ENCODE measurements around the gene FMO2. TPM values are rescaled to one million over a fixed set of nuclear protein-coding genes. Genes with fewer than 3 reads are reported as not detected.

FMO2 gene
- total RNA-seq (1.7 TPM), polyA plus RNA-seq (3.2 TPM)

- Histone ChIP-seq H3K4me1 (ENCODE audit: insufficient read depth) (no peaks in the 10 kb centered on the region), H3K27ac (ENCODE audit: low read depth) (no peak within 1 kb of the TSS), H3K4me3 (ENCODE audit: low read depth, low read length) (peak within 1 kb of the TSS; percentile 13), H3K36me3 (ENCODE audit: insufficient read depth) (no peaks in the 10 kb centered on the region)
- 49% methylated on average over 6 of the region's 6 CpGs for WGBS
- DNase-seq (ENCODE audit: extremely low spot score) = no peak
These were observed at the start of gene FMO2 for GRCh38 chr1:171185091-171185490. Gene FMO2, plus strand, starts transcription at chr1:171185300. Its CDS starts 414 bp downstream, at chr1:171185714.

- H3K4me3 ChIP-seq (ENCODE audit: low read depth, low read length) = no peak overlapping the region
- WGBS = 75% methylated on average over 2 of the region's 2 CpGs
- H3K36me3 ChIP-seq (ENCODE audit: insufficient read depth) = no peaks in the 10 kb centered on the region
- no peak overlapping the region for H3K27ac ChIP-seq (ENCODE audit: low read depth)
- no peaks in the 10 kb centered on the region for H3K4me1 ChIP-seq (ENCODE audit: insufficient read depth)
- no peak for DNase-seq (ENCODE audit: extremely low spot score)
These were observed 47.5 kb upstream of the FMO2 start for GRCh38 chr1:171137580-171137979.

GRCh38 chr1:171138980-171139379 lies 46.1 kb upstream of the FMO2 start:
- Histone ChIP-seq H3K4me1 (ENCODE audit: insufficient read depth) (no peaks in the 10 kb centered on the region), H3K27ac (ENCODE audit: low read depth) (no peak overlapping the region), H3K4me3 (ENCODE audit: low read depth, low read length) (no peak overlapping the region), H3K36me3 (ENCODE audit: insufficient read depth) (no peaks in the 10 kb centered on the region)
- no peak for DNase-seq (ENCODE audit: extremely low spot score)
- 70% methylated on average over 2 of the region's 2 CpGs for WGBS

- 84% methylated on average over 4 of the region's 4 CpGs for WGBS
- H3K36me3 ChIP-seq (ENCODE audit: insufficient read depth) = no peaks in the 10 kb centered on the region
- no peak for DNase-seq (ENCODE audit: extremely low spot score)
- no peak overlapping the region for H3K4me3 ChIP-seq (ENCODE audit: low read depth, low read length)
- H3K4me1 ChIP-seq (ENCODE audit: insufficient read depth) = no peaks in the 10 kb centered on the region
- H3K27ac ChIP-seq (ENCODE audit: low read depth) = no peak overlapping the region
These were observed 45.2 kb upstream of the FMO2 start for GRCh38 chr1:171139890-171140289.

GRCh38 chr1:171140401-171140800 lies 44.7 kb upstream of the FMO2 start:
- 66% methylated on average over 5 of the region's 5 CpGs for WGBS
- Histone ChIP-seq H3K27ac (ENCODE audit: low read depth) (no peak overlapping the region), H3K36me3 (ENCODE audit: insufficient read depth) (no peaks in the 10 kb centered on the region), H3K4me3 (ENCODE audit: low read depth, low read length) (no peak overlapping the region), H3K4me1 (ENCODE audit: insufficient read depth) (no peaks in the 10 kb centered on the region)
- DNase-seq (ENCODE audit: extremely low spot score) = no peak

- H3K36me3 ChIP-seq (ENCODE audit: insufficient read depth) = no peaks in the 10 kb centered on the region
- H3K27ac ChIP-seq (ENCODE audit: low read depth) = no peak overlapping the region
- no peak overlapping the region for H3K4me3 ChIP-seq (ENCODE audit: low read depth, low read length)
- DNase-seq (ENCODE audit: extremely low spot score) = no peak
- no peaks in the 10 kb centered on the region for H3K4me1 ChIP-seq (ENCODE audit: insufficient read depth)
- 31% methylated on average over 4 of the region's 4 CpGs for WGBS
These were observed 44.0 kb upstream of the FMO2 start for GRCh38 chr1:171140956-171141687.

- peak; percentile 82 for DNase-seq (ENCODE audit: extremely low spot score)
- no peaks in the 10 kb centered on the region for H3K4me1 ChIP-seq (ENCODE audit: insufficient read depth)
- no peak overlapping the region for H3K27ac ChIP-seq (ENCODE audit: low read depth)
- H3K4me3 ChIP-seq (ENCODE audit: low read depth, low read length) = no peak overlapping the region
- H3K36me3 ChIP-seq (ENCODE audit: insufficient read depth) = no peaks in the 10 kb centered on the region
- 22% methylated on average over 6 of the region's 6 CpGs for WGBS
These were observed 43.2 kb upstream of the FMO2 start for GRCh38 chr1:171141688-171142415.

GRCh38 chr1:171142416-171143385 lies 42.4 kb upstream of the FMO2 start:
- peak overlapping the region; percentile 67 for H3K27ac ChIP-seq (ENCODE audit: low read depth)
- 38% methylated on average over 8 of the region's 8 CpGs for WGBS
- peak; percentile 18 for DNase-seq (ENCODE audit: extremely low spot score)
- H3K4me3 ChIP-seq (ENCODE audit: low read depth, low read length) = no peak overlapping the region
- no peaks in the 10 kb centered on the region for H3K4me1 ChIP-seq (ENCODE audit: insufficient read depth)
- no peaks in the 10 kb centered on the region for H3K36me3 ChIP-seq (ENCODE audit: insufficient read depth)

- 59% methylated on average over 1 of the region's 1 CpG for WGBS
- H3K4me3 ChIP-seq (ENCODE audit: low read depth, low read length) = no peak overlapping the region
These were observed 34.9 kb upstream of the FMO2 start for GRCh38 chr1:171150156-171150555.

GRCh38 chr1:171152549-171152948 lies 32.6 kb upstream of the FMO2 start:
- H3K36me3 ChIP-seq (ENCODE audit: insufficient read depth) = no peaks in the 10 kb centered on the region
- H3K4me3 ChIP-seq (ENCODE audit: low read depth, low read length) = no peak overlapping the region
- H3K27ac ChIP-seq (ENCODE audit: low read depth) = no peak overlapping the region
- WGBS = 48% methylated on average over 2 of the region's 2 CpGs
- no peaks in the 10 kb centered on the region for H3K4me1 ChIP-seq (ENCODE audit: insufficient read depth)
- no peak for DNase-seq (ENCODE audit: extremely low spot score)

More at GRCh38 chr1:171150156-171150555, 34.9 kb upstream of the FMO2 start:
- Histone ChIP-seq H3K27ac (ENCODE audit: low read depth) (no peak overlapping the region), H3K36me3 (ENCODE audit: insufficient read depth) (no peaks in the 10 kb centered on the region), H3K4me1 (ENCODE audit: insufficient read depth) (no peaks in the 10 kb centered on the region)
- DNase-seq (ENCODE audit: extremely low spot score) = no peak

- Histone ChIP-seq H3K4me1 (ENCODE audit: insufficient read depth) (no peaks in the 10 kb centered on the region), H3K4me3 (ENCODE audit: low read depth, low read length) (no peak overlapping the region), H3K27ac (ENCODE audit: low read depth) (no peak overlapping the region), H3K36me3 (ENCODE audit: insufficient read depth) (no peaks in the 10 kb centered on the region)
- DNase-seq (ENCODE audit: extremely low spot score) = no peak
These were observed 29.6 kb upstream of the FMO2 start for GRCh38 chr1:171155484-171155883.

- WGBS = 83% methylated on average over 5 of the region's 5 CpGs
- H3K4me1 ChIP-seq (ENCODE audit: insufficient read depth) = no peaks in the 10 kb centered on the region
- no peak overlapping the region for H3K27ac ChIP-seq (ENCODE audit: low read depth)
- H3K4me3 ChIP-seq (ENCODE audit: low read depth, low read length) = no peak overlapping the region
- no peak for DNase-seq (ENCODE audit: extremely low spot score)
- H3K36me3 ChIP-seq (ENCODE audit: insufficient read depth) = no peaks in the 10 kb centered on the region
These were observed 27.0 kb upstream of the FMO2 start for GRCh38 chr1:171158096-171158495.

- Histone ChIP-seq H3K27ac (ENCODE audit: low read depth) (no peak overlapping the region), H3K4me1 (ENCODE audit: insufficient read depth) (no peaks in the 10 kb centered on the region), H3K36me3 (ENCODE audit: insufficient read depth) (no peaks in the 10 kb centered on the region), H3K4me3 (ENCODE audit: low read depth, low read length) (no peak overlapping the region)
- 82% methylated on average over 3 of the region's 3 CpGs for WGBS
- no peak for DNase-seq (ENCODE audit: extremely low spot score)
These were observed 26.5 kb upstream of the FMO2 start for GRCh38 chr1:171158551-171158950.
